CD14-positive monocyte (primary cell): ENCODE measurements around the gene MPPED1. TPM values are rescaled to one million over a fixed set of nuclear protein-coding genes. Genes with fewer than 3 reads are reported as not detected.

Source experiments
- DNase-seq, 3 donors: peaks; one replicate each; pipeline ENCODE4 v3.0.0-alpha.2; 2011 to 2022
- H2AFZ ChIP-seq: 2 replicates; pipeline ENCODE4 v1.6.0; 2012; ENCODE audit warnings: mild to moderate bottlenecking, low read depth, low read length, inconsistent platforms; ENCODE audit not compliant: insufficient read depth, poor library complexity, severe bottlenecking
- H3K27ac ChIP-seq, 2 donors: 1 replicate in 1 of 2; 2 replicates in 1 of 2; pipeline ENCODE4 v1.5.1; 2012 to 2013; ENCODE audit warnings: low read length in 2 of 2, control low read depth in 1 of 2, inconsistent platforms in 1 of 2, low read depth in 1 of 2, mild to moderate bottlenecking in 1 of 2
- H3K27me3 ChIP-seq, 2 donors: one replicate each; pipeline versions ENCODE4 v1.6.0 to v1.6.1; 2011 to 2013; ENCODE audit warnings: low read length in 2 of 2; ENCODE audit not compliant: control insufficient read depth in 2 of 2, insufficient read depth in 2 of 2
- H3K36me3 ChIP-seq, 2 donors: replicated peaks in 1 of 2; 1 replicate in 1 of 2; 2 replicates in 1 of 2; pipeline versions ENCODE4 v1.5.1 to v1.6.1; 2012 to 2013; ENCODE audit warnings: low read length in 2 of 2, control low read depth in 1 of 2, inconsistent platforms in 1 of 2, mild to moderate bottlenecking in 1 of 2; ENCODE audit not compliant: insufficient read depth in 2 of 2, control insufficient read depth in 1 of 2
- H3K4me1 ChIP-seq, 2 donors: 1 replicate in 1 of 2; 2 replicates in 1 of 2; pipeline versions ENCODE4 v1.5.1 to v1.6.1; 2012 to 2013; ENCODE audit warnings: low read length in 2 of 2, control low read depth in 1 of 2, inconsistent platforms in 1 of 2, mild to moderate bottlenecking in 1 of 2, moderate library complexity in 1 of 2; ENCODE audit not compliant: insufficient read depth in 2 of 2, control insufficient read depth in 1 of 2
- H3K4me2 ChIP-seq: replicated peaks from 2 replicates; pipeline ENCODE3; 2012; ENCODE audit warnings: low read length, moderate library complexity, mild to moderate bottlenecking; ENCODE audit not compliant: poor library complexity, severe bottlenecking; ENCODE audit errors: extremely low read depth
- H3K4me3 ChIP-seq, 3 experiments: fragments of 200-600 bp in 1 of 3; sonication (generic) in 1 of 3; replicated peaks in 1 of 3; 1 replicate in 2 of 3; 2 replicates in 1 of 3; pipeline ENCODE4 v1.5.1; 2011 to 2013; ENCODE audit warnings: low read length in 3 of 3, mild to moderate bottlenecking in 3 of 3, control low read depth in 2 of 3, low read depth in 2 of 3, inconsistent platforms in 1 of 3, moderate library complexity in 1 of 3
- H3K79me2 ChIP-seq: 2 replicates; pipeline ENCODE4 v1.6.0; 2012; ENCODE audit warnings: mild to moderate bottlenecking, control low read depth, inconsistent platforms, low read length, moderate library complexity; ENCODE audit not compliant: insufficient read depth
- H3K9ac ChIP-seq: 2 replicates; pipeline ENCODE4 v1.6.0; 2017; ENCODE audit warnings: low read length, mild to moderate bottlenecking; ENCODE audit not compliant: insufficient read depth, poor library complexity, severe bottlenecking
- H3K9me3 ChIP-seq, 2 donors: replicated peaks in 1 of 2; 1 replicate in 1 of 2; 2 replicates in 1 of 2; pipeline versions ENCODE4 v1.5.1 to v1.6.1; 2012 to 2013; ENCODE audit warnings: low read length in 2 of 2, control low read depth in 1 of 2; ENCODE audit not compliant: control insufficient read depth in 1 of 2, insufficient read depth in 1 of 2
- H4K20me1 ChIP-seq: 2 replicates; pipeline ENCODE4 v1.6.0; 2012; ENCODE audit warnings: mild to moderate bottlenecking, low read length, control low read depth, moderate library complexity; ENCODE audit not compliant: insufficient read depth
- H3K27ac Mint-ChIP-seq, 7 donors: one replicate each; pipeline ENCODE4 v1.8.0; 2020; ENCODE audit warnings: mild to moderate bottlenecking in 7 of 7, mixed read lengths in 7 of 7, moderate library complexity in 6 of 7, inconsistent platforms in 2 of 7
- H3K27me3 Mint-ChIP-seq, 3 donors: one replicate each; pipeline ENCODE4 v1.8.0; 2021 to 2022; ENCODE audit warnings: low read depth in 3 of 3, mild to moderate bottlenecking in 3 of 3, mixed read lengths in 3 of 3, moderate library complexity in 3 of 3, inconsistent platforms in 1 of 3
- H3K36me3 Mint-ChIP-seq, 2 donors: one replicate each; pipeline ENCODE4 v1.8.0; 2020; ENCODE audit warnings: mixed read lengths in 2 of 2, inconsistent platforms in 1 of 2, mild to moderate bottlenecking in 1 of 2
- H3K4me1 Mint-ChIP-seq: one replicate; pipeline ENCODE4 v1.8.0; 2020; ENCODE audit warnings: mild to moderate bottlenecking, mixed read lengths
- H3K4me3 Mint-ChIP-seq, 2 donors: one replicate each; pipeline ENCODE4 v1.8.0; 2020; ENCODE audit warnings: mild to moderate bottlenecking in 2 of 2, mixed read lengths in 2 of 2, moderate library complexity in 1 of 2
- H3K9me3 Mint-ChIP-seq, 7 donors: one replicate each; pipeline ENCODE4 v1.8.0; 2020 to 2022; ENCODE audit warnings: mixed read lengths in 7 of 7, mild to moderate bottlenecking in 6 of 7, moderate library complexity in 6 of 7, inconsistent platforms in 2 of 7
- WGBS: methylation state at CpG from one replicate; pipeline ENCODE4 v1.1.5; 2013; ENCODE audit warnings: missing lambda C conversion rate; ENCODE audit not compliant: insufficient coverage; 5-methylcytosine and 5-hydroxymethylcytosine counted together
- intact Hi-C, 2 donors: fragments of 100-400 bp; cut with micrococcal nuclease; formaldehyde crosslinking; loops; one replicate each; pipeline versions ENCODE4 v1.15.0 to v1.15.1; 2023
- polyA plus RNA-seq, 3 donors: library from polyadenylated mRNA; depleted of rRNA in 1 of 3; unstranded in 2 of 3; stranded (reverse) in 1 of 3; fragments of 300-500 nt in 2 of 3; fragments of >200 nt in 1 of 3; fragmentation: Illumina TruSeq in 2 of 3; gene quantifications; 1 replicate in 2 of 3; 2 replicates in 1 of 3; pipeline ENCODE4 v1.2.3, GENCODE V29; 2012 to 2021
- TF ChIP-seq, protein P1 (sequence below): fragments of 200-600 bp; IDR thresholded peaks from one replicate; pipeline ENCODE4 v1.8.0; 2022; ENCODE audit warnings: antibody characterized with exemption, mild to moderate bottlenecking

The MPPED1 gene
- polyA plus RNA-seq, 3 donors = not detected

DNA sequence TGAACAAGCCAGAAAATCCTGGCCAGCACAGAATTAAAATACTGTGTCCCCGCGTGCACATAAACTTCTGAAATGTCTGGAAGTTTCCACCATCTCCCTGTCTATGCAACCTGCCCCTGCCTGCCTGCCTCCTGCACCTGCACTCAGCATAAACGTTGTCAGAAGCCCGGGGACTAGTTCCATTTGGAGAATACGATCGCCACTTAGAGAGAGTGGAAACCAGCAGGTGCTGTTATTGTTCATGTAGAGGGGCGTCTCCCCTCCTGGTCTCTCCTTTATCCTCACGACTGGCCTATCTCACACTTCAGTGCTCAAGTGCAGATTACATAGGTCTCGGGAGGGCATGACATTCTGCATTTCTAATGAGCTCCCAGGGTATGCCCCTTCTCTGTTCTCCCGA lies 35.6 kb downstream of the MPPED1 start:
- peaks cover 0 to 3% of the 10 kb centered on the region in 2 donors for H3K27me3 ChIP-seq
- H3K9ac ChIP-seq = no peak overlapping the region
- Mint-ChIP-seq H3K4me3 (no peak overlapping the region), H3K4me1 (peaks cover 8% of the 10 kb centered on the region), H3K27me3 (peaks cover 5 to 7% (median 5%) of the 10 kb centered on the region in 3 donors), H3K9me3 (no peaks in the 10 kb centered on the region), H3K36me3 (no peaks in the 10 kb centered on the region), H3K27ac (no peak overlapping the region)
- H4K20me1 ChIP-seq = no peaks in the 10 kb centered on the region
- H3K4me3 ChIP-seq = no peak overlapping the region
- peaks cover 4 to 5% of the 10 kb centered on the region in 2 donors for H3K4me1 ChIP-seq
- 90% methylated on average over 2 of the region's 10 CpGs for WGBS
- no peaks in the 10 kb centered on the region for H3K36me3 ChIP-seq
- H3K9me3 ChIP-seq = no peaks in the 10 kb centered on the region
- DNase-seq = no peak
- H2AFZ ChIP-seq = no peak overlapping the region
- intact Hi-C loops = no loop called here
- no peaks in the 10 kb centered on the region for H3K79me2 ChIP-seq
- H3K27ac ChIP-seq = no peak overlapping the region
- no peak overlapping the region for H3K4me2 ChIP-seq
- TF ChIP-seq, protein P1, sequence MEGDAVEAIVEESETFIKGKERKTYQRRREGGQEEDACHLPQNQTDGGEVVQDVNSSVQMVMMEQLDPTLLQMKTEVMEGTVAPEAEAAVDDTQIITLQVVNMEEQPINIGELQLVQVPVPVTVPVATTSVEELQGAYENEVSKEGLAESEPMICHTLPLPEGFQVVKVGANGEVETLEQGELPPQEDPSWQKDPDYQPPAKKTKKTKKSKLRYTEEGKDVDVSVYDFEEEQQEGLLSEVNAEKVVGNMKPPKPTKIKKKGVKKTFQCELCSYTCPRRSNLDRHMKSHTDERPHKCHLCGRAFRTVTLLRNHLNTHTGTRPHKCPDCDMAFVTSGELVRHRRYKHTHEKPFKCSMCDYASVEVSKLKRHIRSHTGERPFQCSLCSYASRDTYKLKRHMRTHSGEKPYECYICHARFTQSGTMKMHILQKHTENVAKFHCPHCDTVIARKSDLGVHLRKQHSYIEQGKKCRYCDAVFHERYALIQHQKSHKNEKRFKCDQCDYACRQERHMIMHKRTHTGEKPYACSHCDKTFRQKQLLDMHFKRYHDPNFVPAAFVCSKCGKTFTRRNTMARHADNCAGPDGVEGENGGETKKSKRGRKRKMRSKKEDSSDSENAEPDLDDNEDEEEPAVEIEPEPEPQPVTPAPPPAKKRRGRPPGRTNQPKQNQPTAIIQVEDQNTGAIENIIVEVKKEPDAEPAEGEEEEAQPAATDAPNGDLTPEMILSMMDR = no peak

DNA sequence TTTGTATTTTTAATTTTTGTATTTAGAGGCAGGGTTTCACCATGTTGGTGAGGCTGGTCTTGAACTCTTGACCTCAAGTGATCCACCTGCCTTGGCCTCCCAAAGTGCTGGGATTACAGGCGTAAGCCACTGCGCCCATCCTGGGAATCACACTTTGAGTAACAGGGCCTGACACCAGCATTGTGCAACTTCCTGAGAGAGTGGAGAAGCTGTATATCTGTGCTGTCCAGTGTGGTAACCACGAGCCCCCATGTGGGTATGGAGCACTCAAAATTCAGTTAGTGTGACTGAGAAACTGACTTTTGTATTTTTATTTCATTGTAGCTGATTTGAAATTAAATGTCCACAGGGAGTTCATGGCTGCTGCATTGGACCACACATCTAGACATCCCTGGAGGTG lies 36.2 kb downstream of the MPPED1 start:
- peaks cover 8% of the 10 kb centered on the region for H3K4me1 Mint-ChIP-seq
- H3K27ac Mint-ChIP-seq = no peak overlapping the region
- Histone ChIP-seq H3K4me1 (peaks cover 4 to 5% of the 10 kb centered on the region in 2 donors), H3K36me3 (no peaks in the 10 kb centered on the region), H3K4me3 (no peak overlapping the region), H3K4me2 (no peak overlapping the region), H3K27me3 (peaks cover 0 to 3% of the 10 kb centered on the region in 2 donors), H4K20me1 (no peaks in the 10 kb centered on the region), H2AFZ (no peak overlapping the region), H3K79me2 (no peaks in the 10 kb centered on the region), H3K27ac (no peak overlapping the region), H3K9me3 (no peaks in the 10 kb centered on the region), H3K9ac (no peak overlapping the region)
- DNase-seq = no peak
- TF ChIP-seq, protein P1 = no peak
- WGBS = 0% methylated on average over 2 of the region's 3 CpGs
- H3K27me3 Mint-ChIP-seq = peaks cover 4 to 5% (median 5%) of the 10 kb centered on the region in 3 donors
- no peaks in the 10 kb centered on the region for H3K36me3 Mint-ChIP-seq
- intact Hi-C loops = no loop called here
- no peaks in the 10 kb centered on the region for H3K9me3 Mint-ChIP-seq
- no peak overlapping the region for H3K4me3 Mint-ChIP-seq
